NB4 (cell line): Measurements from ENCODE around the gene MPZL1.
"Not testable (repeated sequence)": the region's sequence is repeated elsewhere in the genome, so short reads cannot be mapped to it uniquely, and the experiment has no call there.

Source experiments
- DNase-seq: peaks from one replicate; pipeline ENCODE4 v3.0.0; 2010; ENCODE audit warnings: low read depth
- H3K4me3 ChIP-seq: one replicate; pipeline ENCODE4 v1.5.1; 2011; ENCODE audit warnings: mild to moderate bottlenecking, low read depth, low read length, moderate library complexity
- CTCF ChIP-seq: IDR thresholded peaks from one replicate; pipeline ENCODE4 v1.5.1; 2012; ENCODE audit warnings: low read depth, low read length
- MAX ChIP-seq: IDR thresholded peaks from 2 replicates; pipeline ENCODE4 v1.6.1; 2011; ENCODE audit warnings: low read depth, low read length
- MYC ChIP-seq: IDR thresholded peaks from 2 replicates; pipeline ENCODE4 v1.6.1; 2011; ENCODE audit warnings: low read depth, low read length
- POLR2A ChIP-seq: IDR thresholded peaks from 2 replicates; pipeline ENCODE4 v1.6.1; 2011; ENCODE audit warnings: mild to moderate bottlenecking; ENCODE audit not compliant: insufficient read length; ENCODE audit errors: extremely low read depth

The MPZL1 gene

GRCh38 chr1:167802235-167802634 lies 80.5 kb downstream of the MPZL1 start:
- TF ChIP-seq POLR2A (no peak), CTCF (no peak), MYC (no peak), MAX (no peak)

GRCh38 chr1:167803358-167804207 lies 81.8 kb downstream of the MPZL1 start:
- TF ChIP-seq MAX (peak; percentile 67), MYC (no peak), POLR2A (no peak), CTCF (peak; percentile 93)
- DNase-seq, result peak; percentile 95
- no peak overlapping the region for H3K4me3 ChIP-seq

More at GRCh38 chr1:167802235-167802634, 80.5 kb downstream of the MPZL1 start:
- no peak overlapping the region for H3K4me3 ChIP-seq
- no peak for DNase-seq

GRCh38 chr1:167805041-167805556 lies 83.3 kb downstream of the MPZL1 start:
- no peak overlapping the region for H3K4me3 ChIP-seq
- TF ChIP-seq CTCF (no peak), MYC (no peak), POLR2A (no peak), MAX (no peak)
- DNase-seq, result peak; percentile 27

- not testable (repeated sequence) for H3K4me3 ChIP-seq, DNase-seq
These were observed 84.5 kb downstream of the MPZL1 start for GRCh38 chr1:167806235-167806634.

- H3K4me3 ChIP-seq, DNase-seq: not testable (repeated sequence)
These were observed 84.9 kb downstream of the MPZL1 start for GRCh38 chr1:167806676-167807075.

DNA sequence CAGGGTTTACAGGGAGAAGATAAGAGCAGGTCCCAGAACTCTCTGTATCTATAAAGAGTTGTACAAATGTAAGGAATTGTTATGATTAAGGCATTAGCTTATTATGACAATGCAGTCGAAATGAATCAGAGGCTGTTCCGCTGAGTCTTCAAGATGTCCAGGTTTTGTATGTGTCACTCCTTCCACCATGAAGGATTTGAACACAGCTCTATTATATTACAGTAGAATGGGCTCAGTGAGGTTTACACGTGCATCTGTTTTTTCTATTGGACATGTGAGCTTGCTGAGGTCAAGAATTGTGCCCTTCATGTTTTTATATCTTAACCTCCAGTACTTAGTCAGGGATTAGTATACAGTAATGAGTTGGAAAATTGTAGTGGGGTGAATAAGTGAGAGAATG lies 86.3 kb downstream of the MPZL1 start:
- no peak for TF ChIP-seq CTCF
- no peak for DNase-seq
- no peak overlapping the region for H3K4me3 ChIP-seq

DNA sequence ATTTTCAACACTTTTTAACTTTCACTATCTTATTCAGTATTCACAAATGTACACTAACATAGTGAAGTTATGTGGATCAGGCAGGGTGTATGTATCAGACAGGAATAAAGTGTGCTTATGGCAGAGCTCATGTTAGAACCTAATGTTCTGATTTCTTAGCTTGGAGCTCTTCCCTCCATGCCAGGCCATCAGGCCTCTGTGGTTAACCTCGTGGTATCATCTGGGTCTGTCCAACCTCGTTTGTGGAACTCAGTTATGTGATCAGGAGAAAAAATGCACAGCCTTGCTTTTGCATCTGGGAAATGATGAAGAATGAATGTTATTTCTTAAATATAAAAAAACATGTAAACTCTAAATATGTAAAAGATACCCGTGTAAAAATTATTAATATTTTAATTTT lies 86.9 kb downstream of the MPZL1 start:
- TF ChIP-seq CTCF (no peak), MYC (no peak), POLR2A (no peak), MAX (no peak)
- no peak overlapping the region for H3K4me3 ChIP-seq

More for the DNA sequence above, 86.9 kb downstream of the MPZL1 start:
- DNase-seq, result no peak
